NCI-H446 treated with DMSO at 0.1 percent for 48 hours (cell line): ENCODE measurements around the gene WBP2.
"Not testable (repeated sequence)": the region's sequence is repeated elsewhere in the genome, so short reads cannot be mapped to it uniquely, and the experiment has no call there.

Experiments
- DNase-seq: peaks from one replicate; lab custom pipeline; 2025; lab: John Stamatoyannopoulos, UW

WBP2 gene

DNA sequence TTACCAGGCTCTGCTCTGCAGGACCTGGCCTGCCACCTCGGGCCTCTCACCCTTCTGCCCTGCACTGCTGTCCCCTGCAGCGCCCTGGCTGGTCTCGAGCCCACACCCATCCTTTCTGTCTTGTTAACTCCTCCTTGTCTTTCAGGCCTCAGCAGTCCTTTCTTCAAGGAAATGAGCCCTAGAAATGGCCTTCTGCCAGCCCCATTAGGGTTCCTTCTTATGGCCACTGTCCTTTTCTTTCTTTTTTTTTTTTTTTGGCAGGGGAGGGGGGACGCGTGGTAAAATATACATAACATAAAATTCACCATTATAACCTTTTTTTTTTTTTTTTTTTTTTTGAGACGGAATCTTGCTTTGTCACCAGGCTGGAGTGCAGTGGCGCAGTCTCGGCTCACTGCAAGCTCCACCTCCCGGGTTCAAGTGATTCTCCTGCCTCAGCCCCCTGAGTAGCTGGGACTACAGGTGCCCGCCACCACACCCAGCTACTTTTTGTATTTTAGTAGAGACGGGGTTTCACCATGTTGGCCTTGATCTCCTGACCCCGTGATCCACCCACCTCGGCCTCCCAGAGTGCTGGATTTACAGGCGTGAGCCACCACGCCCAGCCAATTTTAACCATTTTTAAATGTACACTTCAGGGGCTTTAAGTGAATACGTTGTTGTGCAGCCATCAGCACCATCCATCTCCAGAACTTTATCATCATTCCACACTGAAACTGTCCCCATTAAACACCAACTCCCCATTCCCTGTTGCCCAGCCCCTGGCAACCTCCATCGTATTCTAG is 10.5 kb upstream of the WBP2 start:
- not testable (repeated sequence) for DNase-seq

DNA sequence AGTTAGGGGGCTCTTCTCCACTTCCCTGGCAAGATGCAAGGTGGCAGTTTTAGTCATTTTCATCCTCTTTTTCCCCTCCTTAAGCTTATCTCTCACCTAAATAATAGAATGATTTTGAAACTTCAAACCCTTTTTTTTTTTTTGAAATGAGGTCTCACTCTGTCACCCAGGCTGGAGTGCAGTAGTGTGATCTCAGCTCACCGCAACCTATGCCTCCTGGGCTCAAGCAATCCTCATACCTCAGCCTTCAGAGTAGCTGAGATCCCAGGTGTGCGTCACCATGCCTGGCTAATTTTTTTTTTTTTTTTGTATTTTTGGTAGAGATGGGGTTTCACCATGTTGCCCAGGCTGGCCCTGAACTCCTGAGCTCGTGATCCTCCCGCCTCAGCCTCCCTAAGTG is 9.8 kb upstream of the WBP2 start:
- DNase-seq, result not testable (repeated sequence)

DNA sequence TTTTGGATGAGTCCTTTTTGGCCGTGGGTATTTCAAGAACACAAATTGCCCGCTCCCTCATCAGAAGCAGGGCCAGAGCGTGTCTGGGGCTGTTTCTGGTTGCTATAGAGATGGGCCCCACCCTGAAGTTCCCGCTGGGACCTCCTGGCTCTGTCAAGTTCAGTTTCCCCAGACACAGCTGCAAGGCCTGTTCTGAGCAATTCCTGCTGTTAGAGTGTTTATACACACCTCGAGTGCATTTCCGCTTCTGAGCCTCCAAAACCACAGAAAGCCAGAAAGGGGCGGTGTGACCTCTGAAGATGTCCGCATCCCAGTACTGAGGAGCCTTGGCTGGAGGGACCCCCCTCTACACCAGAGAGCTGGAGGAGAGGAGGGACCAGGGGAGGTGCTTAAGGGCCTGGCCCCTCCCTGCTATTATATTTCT is 9.3 kb upstream of the WBP2 start:
- no peak for DNase-seq

DNA sequence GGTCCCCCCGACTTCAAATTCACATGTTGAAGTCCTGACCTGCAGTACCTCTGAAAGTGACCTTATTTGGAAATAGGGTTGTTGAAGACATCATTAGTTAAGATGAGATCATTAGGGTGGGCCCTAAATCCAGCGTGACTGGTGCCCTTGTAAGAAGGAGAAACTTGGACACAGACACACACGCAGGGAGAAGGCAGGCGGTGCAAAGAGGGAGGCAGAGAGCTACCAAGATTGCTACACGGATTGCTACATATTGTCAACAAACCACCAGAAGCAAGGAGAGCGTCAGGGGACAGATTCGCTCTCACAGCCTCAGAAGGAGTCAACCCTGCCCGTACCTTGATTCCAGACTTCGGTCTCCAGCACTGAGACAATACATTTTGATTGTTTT is 6.8 kb upstream of the WBP2 start:
- no peak for DNase-seq

DNA sequence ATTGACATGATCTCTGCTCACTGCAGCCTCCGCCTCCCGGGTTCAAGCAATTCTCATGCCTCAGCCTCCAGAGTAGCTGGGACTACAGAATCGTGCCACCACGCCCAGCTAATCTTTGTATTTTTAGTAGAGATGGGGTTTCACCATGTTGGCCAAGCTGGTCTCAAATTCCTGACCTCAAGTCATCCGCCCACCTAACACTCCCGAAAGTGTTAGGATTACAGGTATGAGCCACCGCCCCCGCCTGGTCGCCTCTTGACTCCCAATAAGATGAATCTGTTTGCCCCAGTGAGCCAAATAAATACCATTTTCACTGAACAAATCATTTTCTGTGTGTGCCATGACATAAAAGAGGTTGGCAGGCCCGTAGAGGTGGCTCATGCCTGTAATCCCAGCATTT is 4.2 kb upstream of the WBP2 start:
- DNase-seq, result not testable (repeated sequence)

DNA sequence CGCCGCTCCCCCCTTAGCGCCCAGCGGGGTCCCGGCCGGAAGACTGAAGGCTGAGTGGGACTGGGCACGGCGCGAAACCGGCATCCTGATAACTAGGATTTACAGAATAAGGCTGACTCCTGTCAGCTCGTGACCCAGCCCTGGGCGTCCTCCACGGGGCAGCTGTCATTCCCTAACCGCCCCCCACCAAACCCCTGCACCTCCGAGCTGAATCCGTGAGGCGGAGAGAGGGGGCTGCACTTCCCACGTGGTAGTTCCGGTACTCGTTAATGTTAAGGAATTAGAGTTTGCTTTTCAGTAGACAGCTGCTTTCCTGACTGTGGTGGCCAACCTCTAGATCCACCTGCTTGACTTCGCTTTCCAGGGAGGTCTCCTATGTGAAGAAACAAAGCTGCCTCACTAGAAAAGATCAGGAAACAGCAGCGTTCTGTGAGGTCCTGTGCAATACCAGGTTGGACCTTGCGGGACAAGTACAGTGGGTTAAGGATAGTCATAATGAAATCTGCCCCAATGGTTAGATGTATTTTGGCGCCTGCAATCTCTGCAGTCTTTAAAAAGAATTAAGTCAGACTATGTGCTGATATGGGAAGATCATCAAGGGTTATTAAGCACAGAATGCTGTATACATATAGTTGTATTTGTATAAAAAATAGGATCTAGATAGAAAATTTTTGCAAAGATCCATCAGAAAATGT is 1.1 kb upstream of the WBP2 start:
- DNase-seq, result no peak

DNA sequence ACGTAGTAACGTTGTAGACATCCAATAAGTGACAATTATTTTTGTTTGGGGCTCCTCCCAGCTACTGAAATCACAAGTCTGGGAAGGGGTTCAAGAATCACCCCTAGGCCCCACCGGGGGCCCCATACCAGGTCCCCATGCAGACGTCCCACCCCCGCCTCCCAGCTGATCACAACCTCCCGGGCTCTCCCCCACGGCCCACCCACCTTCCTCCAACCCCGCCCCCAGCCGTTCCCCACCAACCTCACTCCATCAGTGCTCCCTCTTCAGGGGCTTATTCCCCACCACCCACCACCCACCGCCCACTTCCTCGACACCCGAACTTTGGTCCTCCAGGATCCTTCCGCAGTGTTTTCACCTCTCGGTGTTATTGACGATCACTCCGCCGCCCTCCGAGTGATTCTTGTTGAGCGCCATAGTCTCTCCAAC is 240 bp downstream of the WBP2 start:
- no peak for DNase-seq

DNA sequence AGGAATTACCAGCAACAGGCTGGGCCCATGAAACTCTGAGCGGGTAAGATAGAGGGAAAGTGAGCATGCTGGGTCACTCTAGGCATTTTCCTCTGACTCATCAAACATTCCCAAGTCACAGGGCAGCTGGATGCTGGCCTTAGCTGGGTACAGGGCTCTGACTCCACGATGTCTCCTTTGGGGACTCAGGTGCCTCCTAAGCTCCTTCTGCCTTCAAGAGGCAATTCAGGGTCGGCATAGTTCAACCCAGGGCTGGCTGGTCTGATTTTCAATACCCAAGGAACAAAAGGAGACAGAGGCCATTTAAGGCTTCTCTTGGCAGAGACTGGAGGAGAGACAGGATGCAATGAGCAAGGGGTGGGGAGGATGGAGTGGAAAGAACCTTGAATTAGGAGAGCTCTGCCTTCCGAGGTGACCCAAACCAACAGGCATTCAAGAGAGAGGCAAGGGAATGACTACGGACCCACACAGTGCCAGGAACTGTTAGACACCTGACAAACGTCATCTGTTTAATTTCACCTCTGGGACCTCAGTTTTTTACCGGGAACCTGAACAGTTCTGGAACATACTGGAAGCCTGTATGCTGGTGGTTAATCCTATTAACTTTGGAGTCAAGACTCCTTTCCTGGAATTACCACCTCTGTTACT is 910 bp downstream of the WBP2 start:
- DNase-seq, result no peak

DNA sequence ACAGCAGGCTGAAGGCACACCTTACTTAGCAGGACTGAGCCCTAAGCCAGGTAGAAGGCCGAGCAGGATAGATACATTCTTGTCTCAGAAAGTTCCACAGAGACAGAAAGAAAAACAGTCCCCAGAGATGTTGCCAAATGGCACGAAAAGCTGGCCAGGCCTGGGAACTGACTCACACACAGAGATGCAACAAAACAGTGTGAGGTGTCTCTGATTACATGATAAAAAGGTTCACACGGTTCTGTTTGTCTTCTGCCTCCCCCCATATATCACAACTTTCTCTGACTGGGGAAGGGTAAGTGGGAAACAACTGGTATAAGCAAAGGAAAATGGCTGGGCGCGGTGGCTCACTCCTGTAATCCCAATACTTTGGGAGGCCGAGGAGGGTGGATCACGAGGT is 1.7 kb downstream of the WBP2 start:
- no peak for DNase-seq

DNA sequence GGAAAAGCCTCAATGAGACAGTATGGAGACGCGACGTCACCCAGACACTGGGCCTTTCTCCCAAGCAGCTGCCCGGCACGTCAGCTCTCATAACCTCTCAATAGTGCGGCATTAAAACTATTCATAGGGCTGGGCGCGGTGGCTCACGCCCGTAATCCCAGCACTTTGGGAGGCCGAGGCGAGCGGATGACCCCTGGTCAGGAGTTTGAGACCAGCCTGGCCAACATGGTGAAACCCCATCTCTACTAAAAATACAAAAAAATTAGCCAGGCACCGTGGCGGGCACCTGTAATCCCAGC is 3.5 kb downstream of the WBP2 start:
- not testable (repeated sequence) for DNase-seq

DNA sequence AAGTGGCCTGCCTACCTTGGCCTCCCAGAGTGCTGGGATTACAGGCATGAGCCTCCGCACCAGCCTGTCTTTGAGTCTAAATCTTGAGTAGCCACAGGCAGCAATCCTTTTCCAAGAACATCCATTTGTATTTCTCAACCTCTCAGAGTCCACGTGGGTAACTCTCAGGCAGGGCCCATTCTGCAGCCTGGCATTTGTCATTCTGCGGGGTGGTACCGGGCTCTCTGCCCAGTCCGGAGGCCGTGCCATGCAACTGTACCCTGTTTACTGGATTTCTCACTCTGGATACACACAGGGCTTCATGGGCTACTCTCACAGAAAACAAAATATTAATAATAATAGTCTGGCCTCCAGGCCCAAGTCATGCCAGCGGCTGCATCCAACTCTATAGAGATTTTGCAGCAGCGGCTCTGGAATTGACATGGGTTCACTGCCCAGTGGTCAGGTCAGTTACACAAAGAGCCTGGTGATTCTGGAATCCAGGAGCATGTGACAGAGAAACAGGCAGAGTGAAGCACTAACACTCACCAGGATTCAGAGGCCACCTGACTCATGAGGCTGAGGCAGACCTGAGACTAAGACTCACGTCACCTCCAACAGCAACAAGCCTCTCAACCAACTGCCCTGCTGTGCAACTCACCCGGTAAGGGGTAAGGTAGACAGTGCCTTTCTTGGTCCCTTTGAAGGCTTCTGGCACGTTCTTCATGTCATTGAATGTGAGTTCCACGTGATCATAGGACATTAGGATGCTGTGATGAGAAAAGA is 4.0 kb downstream of the WBP2 start:
- no peak for DNase-seq

DNA sequence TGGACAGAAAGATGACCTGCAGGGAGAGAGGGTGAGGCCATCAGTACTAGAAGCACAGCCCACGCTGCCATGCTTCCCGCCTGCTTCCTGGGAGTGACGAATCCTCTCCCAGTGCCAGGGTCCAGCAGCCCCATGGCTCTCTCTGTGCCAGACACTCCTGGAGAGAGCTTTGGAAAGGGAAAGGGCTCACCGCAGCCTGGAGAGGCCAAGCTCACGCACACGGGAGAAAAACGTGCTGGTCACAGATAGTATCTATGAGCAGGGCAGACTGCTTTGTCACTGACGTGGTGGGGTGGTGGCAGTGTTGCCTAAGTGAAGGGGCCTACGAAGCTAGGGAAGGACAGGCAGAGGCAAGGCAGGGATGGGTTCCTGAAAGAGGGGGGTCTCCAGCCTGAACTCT is 5.4 kb downstream of the WBP2 start:
- no peak for DNase-seq

DNA sequence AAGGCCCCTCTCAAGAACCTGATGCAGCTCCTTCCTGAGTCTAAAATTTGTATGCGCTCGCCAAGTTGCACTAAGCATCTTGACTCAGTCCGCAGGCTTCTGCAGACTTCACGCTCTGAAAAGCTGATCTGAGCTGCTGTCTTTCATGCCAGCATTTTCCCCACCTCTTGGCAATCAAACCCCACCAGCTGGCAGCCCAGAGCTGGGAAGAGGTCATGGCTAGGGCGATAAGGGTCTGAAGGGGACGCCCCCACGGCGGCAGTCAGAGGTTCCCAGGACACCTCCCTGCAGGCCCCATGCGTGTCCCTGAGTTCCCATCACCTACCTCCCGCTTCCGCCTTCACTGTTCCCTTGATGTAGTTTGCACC is 5.9 kb downstream of the WBP2 start:
- peak; percentile 72 for DNase-seq

DNA sequence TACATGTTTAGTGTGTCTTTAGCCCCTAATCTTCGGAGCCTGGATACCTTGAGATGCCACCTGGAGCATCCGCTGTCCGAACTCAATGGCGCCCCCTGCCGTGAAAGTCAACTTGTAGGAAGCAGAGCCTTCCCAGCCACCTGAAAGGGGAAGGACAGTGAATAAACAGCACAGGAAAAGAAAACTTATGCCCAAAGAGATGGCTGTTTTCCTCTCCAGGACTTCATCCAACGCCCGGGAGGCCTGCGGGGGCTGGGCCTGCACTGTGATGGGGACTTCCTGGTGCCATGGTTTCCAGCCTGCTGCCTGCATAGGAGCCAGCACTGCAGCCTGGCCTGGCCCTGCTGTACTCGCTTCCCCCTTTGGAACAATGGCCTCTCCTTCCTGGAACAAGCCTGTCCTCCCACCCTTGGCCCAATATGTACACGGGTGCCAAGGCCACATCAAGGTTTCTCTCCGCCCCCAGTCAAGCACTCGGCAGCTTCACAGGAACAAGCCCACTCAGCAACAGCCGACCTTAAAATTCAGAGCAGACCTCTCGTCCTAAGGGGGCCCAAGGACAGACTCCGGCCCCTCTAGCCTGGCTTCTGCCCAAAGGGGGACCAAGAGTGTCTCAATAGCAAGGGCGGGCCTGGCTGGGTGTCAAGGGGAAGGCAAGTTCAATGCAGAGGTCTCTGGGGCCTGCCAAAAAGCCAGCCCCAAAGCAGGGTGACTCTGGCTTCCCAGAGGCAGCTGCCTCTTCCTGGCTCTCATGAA is 6.4 kb downstream of the WBP2 start:
- DNase-seq, result peak; percentile 43

DNA sequence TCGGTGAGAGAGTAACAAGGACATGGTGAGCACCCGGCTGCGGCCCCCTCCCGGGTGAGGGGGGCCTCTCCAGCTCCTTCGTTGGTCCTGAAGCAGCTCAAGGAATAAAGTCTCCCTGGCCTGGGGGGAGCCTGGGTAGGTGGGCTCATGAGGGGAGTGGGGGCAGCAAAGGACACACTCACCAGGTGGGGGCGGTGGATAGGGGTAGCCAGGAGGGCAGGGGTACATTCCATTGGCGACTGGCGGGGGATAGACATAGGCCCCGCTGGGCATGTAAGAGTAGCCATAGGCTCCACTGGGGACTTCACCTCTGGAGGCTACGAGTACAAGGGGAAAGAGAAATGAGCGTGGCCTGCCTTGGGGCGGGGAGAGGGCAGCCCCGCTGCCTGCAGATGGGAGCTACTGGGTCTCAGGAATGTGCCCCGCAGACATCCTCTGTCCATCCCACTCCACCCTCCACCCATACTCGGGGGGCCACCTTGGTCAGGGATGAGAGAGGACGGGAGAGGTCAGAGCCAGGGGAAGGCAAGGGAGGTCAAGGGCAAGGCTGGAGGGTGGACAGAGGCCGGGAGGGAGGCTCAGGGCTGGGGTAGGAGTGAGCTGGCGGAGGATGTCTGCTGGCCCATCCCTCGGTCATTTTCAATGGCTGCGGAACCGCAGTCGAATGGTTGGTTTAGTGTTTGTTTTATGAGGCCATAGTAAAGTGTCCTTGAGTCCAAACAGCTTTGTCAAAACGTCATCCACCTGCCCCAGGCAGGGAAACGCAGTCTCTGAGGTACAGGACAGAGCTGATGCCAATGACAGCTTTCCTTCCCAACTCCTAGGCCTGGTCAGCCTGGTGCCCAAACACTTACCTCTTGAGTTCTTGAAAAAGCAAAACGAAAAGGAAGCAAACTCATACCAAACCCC is 7.3 kb downstream of the WBP2 start:
- no peak for DNase-seq

DNA sequence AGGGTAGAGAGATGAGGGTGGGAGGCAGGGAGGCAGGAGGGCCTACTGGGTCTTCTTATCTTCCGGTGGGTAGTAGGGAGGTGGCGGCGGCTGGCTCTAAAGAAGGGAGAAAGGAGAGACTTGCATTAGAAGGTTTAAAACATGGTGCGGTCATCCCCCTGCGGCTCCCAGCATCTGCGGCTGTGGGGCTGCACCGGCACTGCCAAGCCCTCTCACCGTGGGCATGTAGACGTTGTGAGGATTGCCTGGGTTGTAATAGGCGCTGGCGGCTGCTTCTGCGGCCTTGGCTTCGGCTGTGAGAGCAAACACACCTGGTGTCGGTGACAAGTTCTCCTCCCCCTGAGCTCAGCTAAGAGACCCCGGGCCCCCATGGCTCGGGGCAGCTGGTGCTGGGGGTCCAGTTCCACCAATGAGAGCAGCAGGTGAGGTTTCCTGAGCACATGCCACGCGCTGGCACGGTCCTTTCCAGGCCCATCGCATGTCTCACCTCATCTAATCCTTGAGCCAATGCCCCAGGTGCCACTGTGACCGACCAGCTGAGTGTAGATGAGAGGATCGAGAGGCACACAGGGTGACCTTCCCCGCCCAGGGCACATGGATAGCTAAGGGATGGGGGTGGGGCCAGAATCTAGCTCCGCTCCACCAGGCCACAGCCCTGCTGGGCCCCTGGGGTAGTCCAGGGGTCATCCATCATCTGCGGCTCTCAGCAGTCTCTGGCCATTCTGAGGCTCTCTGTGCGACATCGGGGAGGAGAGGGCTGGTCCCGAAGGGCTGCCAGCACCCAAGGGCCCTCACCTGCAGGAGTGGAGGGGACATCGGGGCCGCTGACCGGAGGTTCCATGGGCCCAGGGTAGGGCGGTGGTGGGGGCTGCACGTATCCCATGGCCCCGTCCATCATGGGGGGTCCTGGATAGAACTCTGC is 8.2 kb downstream of the WBP2 start:
- no peak for DNase-seq

DNA sequence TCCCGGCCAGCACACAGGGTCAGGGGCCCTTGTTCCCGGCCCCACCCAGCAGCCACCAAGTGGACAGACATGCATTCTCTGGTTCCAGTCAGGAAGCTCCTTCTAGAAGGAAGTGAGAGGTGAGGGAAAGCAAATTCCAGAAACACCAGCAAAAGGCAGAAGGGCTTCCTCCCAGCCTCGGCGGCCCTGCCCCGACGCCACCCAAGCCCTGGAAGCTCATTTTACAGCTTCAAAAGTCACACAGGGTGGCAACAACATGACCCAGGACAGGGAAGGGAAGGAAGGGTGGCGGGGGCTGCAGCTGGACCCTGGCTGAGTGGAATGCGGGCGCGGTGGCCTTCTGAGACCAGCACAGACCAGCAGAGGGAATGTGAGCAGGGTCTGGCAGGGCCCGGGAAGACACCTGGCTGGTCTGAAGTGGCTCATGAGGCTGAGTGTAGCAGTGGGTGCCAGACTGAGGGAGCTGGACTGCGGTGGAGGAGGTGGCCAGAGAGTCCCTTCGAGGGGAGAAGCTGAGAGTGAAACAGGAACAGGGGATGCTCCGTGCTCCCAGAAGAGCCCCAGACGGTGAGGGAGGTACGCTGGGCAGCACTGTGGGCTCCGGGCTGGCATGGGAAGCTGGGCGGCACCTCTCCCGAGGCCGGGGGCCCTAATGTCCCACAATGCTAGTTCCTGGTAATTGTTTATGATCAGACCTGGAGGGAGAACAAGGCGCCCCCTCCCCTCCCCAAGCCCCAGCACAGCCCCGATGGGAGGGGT is 9.0 kb downstream of the WBP2 start:
- no peak for DNase-seq

DNA sequence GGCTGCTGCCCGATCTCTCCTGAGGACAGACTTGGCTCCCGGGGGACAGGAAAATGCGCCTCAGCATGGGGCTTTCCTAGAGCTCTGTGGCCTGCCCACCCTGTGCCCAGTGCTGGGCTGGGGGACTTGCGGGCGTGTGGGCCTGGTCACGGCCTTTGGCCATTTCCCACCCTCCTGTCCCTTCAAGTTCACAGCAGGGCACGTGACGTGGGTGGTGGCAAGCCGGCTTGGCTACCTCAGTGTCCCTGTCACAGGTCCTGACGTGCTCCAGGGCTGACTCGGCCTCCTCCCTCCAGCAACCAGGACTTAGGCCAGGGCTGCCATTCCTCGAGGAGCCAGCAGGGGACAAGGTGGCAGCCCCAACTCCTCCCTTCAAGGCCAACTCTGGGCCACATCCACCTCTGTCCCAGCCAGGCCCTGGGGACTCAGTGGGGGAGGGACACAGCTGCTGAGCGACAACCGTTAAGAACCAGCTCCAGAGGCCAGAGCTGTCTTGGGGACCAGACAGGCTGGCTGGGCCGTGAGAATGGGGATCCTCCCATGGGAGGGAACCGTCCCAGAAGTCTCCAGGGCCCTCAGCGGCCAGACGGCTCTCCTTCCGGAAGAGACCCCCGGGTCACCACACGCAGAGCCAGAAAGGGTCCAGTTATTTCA is 9.9 kb downstream of the WBP2 start:
- DNase-seq, result no peak
